ENCODE data around the gene MPZL2.

Gene MPZL2

GRCh38 chr11:118240999-118241763, 22.9 kb downstream of the MPZL2 start:
- no peak for DNase-seq

GRCh38 chr11:118239509-118240205, 24.4 kb downstream of the MPZL2 start:
- DNase-seq: no peak

- DNase-seq: no peak
Observed at GRCh38 chr11:118238929-118239328, 25.2 kb downstream of the MPZL2 start.

- no peak for DNase-seq
Observed at GRCh38 chr11:118238421-118238820, 25.7 kb downstream of the MPZL2 start.

GRCh38 chr11:118236170-118236569, 27.9 kb downstream of the MPZL2 start:
- DNase-seq: no peak

- no peak for DNase-seq
Observed at GRCh38 chr11:118234833-118235232, 29.3 kb downstream of the MPZL2 start.

GRCh38 chr11:118233850-118234249, 30.2 kb downstream of the MPZL2 start:
- no peak for DNase-seq

GRCh38 chr11:118233377-118233776, 30.7 kb downstream of the MPZL2 start:
- no peak for DNase-seq

- DNase-seq: no peak
Observed at GRCh38 chr11:118232659-118233058, 31.4 kb downstream of the MPZL2 start.

GRCh38 chr11:118231461-118231860, 32.6 kb downstream of the MPZL2 start:
- no peak for DNase-seq

GRCh38 chr11:118230088-118230487, 34.0 kb downstream of the MPZL2 start:
- no peak for DNase-seq

GRCh38 chr11:118229274-118229847, 34.7 kb downstream of the MPZL2 start:
- DNase-seq: no peak

GRCh38 chr11:118227865-118228785, 36.0 kb downstream of the MPZL2 start:
- DNase-seq: no peak

GRCh38 chr11:118226781-118227180, 37.3 kb downstream of the MPZL2 start:
- no peak for DNase-seq

- no peak for DNase-seq
Observed at GRCh38 chr11:118226296-118226695, 37.8 kb downstream of the MPZL2 start.

GRCh38 chr11:118224511-118225188, 39.4 kb downstream of the MPZL2 start, which contains the start of gene JAML:
Gene JAML, minus strand, starts transcription at chr11:118225011. Its CDS starts 10,145 bp downstream, at chr11:118214866.
- DNase-seq: no peak

GRCh38 chr11:118223992-118224391, 40.1 kb downstream of the MPZL2 start:
- DNase-seq: no peak

GRCh38 chr11:118223570-118223969, 40.5 kb downstream of the MPZL2 start:
- no peak for DNase-seq

- DNase-seq: no peak
Observed at GRCh38 chr11:118222437-118222836, 41.7 kb downstream of the MPZL2 start.

GRCh38 chr11:118221419-118221818, 42.7 kb downstream of the MPZL2 start:
- DNase-seq: no peak

GRCh38 chr11:118219732-118220131, 44.4 kb downstream of the MPZL2 start:
- DNase-seq: no peak

GRCh38 chr11:118219244-118219643, 44.9 kb downstream of the MPZL2 start:
- DNase-seq: no peak
